ENCODE measurements around the gene NTMT2. TPM values are rescaled to one million over a fixed set of nuclear protein-coding genes. Genes with fewer than 3 reads are reported as not detected.

NTMT2 gene
- total and polyA plus RNA-seq, 9 of the 15 experiments (the other 6 are each of a cell fraction or from before 2014, with no cell fraction given) = not detected

GRCh38 chr1:170200621-170201397 is 55.0 kb downstream of the NTMT2 start:
- ATAC-seq = no peak
- POLR2A ChIA-PET = no interaction called here
- intact Hi-C loops (cut with micrococcal nuclease) = no loop called here
- Histone ChIP-seq H3K4me3 (no peak overlapping the region), H3K9ac (ENCODE audit: insufficient read depth in 1 of 2, low read depth in 2 of 2, low read length in 2 of 2) (no peak overlapping the region), H3K9me3 (replicated peaks; ENCODE audit: control insufficient read depth, insufficient read depth, low read depth, low read length) (no peaks in the 10 kb centered on the region; the same call in 1 of the 2 replicates), H3K4me2 (ENCODE audit: insufficient read depth, low read length) (no peak overlapping the region), H3K27ac (ENCODE audit: extremely low read depth, low read depth, low read length) (no peak overlapping the region), H3K79me2 (ENCODE audit: control insufficient read depth, insufficient read depth, low read length) (no peaks in the 10 kb centered on the region), H3K27me3 (ENCODE audit: control insufficient read depth in 2 of 2, insufficient read depth in 2 of 2, low read length in 2 of 2) (no peaks in the 10 kb centered on the region), H3K36me3 (ENCODE audit: control insufficient read depth, insufficient read depth, low read length) (no peaks in the 10 kb centered on the region), H3K9me1 (ENCODE audit: control insufficient read depth, insufficient read depth, low read length) (no peaks in the 10 kb centered on the region), H4K20me1 (replicated peaks; ENCODE audit: control insufficient read depth, insufficient read depth, low read length) (no peaks in the 10 kb centered on the region), H3K4me1 (replicated peaks in 1 of 2; ENCODE audit: control insufficient read depth in 2 of 2, insufficient read depth in 2 of 2, low read length in 2 of 2) (no peaks in the 10 kb centered on the region), H2AFZ (ENCODE audit: low read depth, low read length) (no peak overlapping the region)
- 0% methylated on average over 4 of the region's 4 CpGs for WGBS (ENCODE audit: insufficient coverage, low coverage, missing lambda C conversion rate)
- BruUV-seq (replicated peaks) = no TSS peak
- no peak for DNase-seq (ENCODE audit: extremely low read depth in 1 of 4, low spot score in 3 of 4)
- in situ Hi-C loops (cut with MboI) = no loop called here
- CTCF ChIA-PET (ENCODE audit: low intra/inter-chr PET ratio) = no interaction called here
- FAIRE-seq = no peak
- no peak for TF ChIP-seq RFX1 (IDR thresholded peaks at IDR 0.05)
- TF ChIP-seq MAFG (tag; conservative IDR thresholded peaks at IDR 0.05) = 0 out of 2 replicates have a peak, but pooled peaks have one; percentile 10

- Histone ChIP-seq H4K20me1 (replicated peaks; ENCODE audit: control insufficient read depth, insufficient read depth, low read length) (no peaks in the 10 kb centered on the region), H3K4me3 (no peak overlapping the region), H3K27ac (ENCODE audit: extremely low read depth, low read depth, low read length) (no peak overlapping the region), H3K4me1 (replicated peaks in 1 of 2; ENCODE audit: control insufficient read depth in 2 of 2, insufficient read depth in 2 of 2, low read length in 2 of 2) (no peaks in the 10 kb centered on the region), H2AFZ (ENCODE audit: low read depth, low read length) (no peak overlapping the region), H3K4me2 (ENCODE audit: insufficient read depth, low read length) (no peak overlapping the region), H3K27me3 (ENCODE audit: control insufficient read depth in 2 of 2, insufficient read depth in 2 of 2, low read length in 2 of 2) (no peaks in the 10 kb centered on the region), H3K9me3 (replicated peaks; ENCODE audit: control insufficient read depth, insufficient read depth, low read depth, low read length) (no peaks in the 10 kb centered on the region; the same call in 1 of the 2 replicates), H3K79me2 (ENCODE audit: control insufficient read depth, insufficient read depth, low read length) (no peaks in the 10 kb centered on the region), H3K9me1 (ENCODE audit: control insufficient read depth, insufficient read depth, low read length) (no peaks in the 10 kb centered on the region), H3K9ac (ENCODE audit: insufficient read depth in 1 of 2, low read depth in 2 of 2, low read length in 2 of 2) (no peak overlapping the region), H3K36me3 (ENCODE audit: control insufficient read depth, insufficient read depth, low read length) (no peaks in the 10 kb centered on the region)
- ATAC-seq (no peak), FAIRE-seq (no peak), DNase-seq (ENCODE audit: extremely low read depth in 1 of 4, low spot score in 3 of 4) (no peak)
- intact Hi-C loops (cut with micrococcal nuclease) = no loop called here
- in situ Hi-C loops (cut with MboI) = no loop called here
- POLR2A ChIA-PET = no interaction called here
- BruUV-seq (replicated peaks) = no TSS peak
- CTCF ChIA-PET (ENCODE audit: low intra/inter-chr PET ratio) = no interaction called here
- no peak for TF ChIP-seq SNRNP70 (optimal IDR thresholded peaks at IDR 0.05; ENCODE audit: low read depth, low read length)
- no peak for TF ChIP-seq ZNF197 (CRISPR knock-in tag; IDR thresholded peaks at IDR 0.05; ENCODE audit: low read depth)
- TF ChIP-seq E4F1 (CRISPR knock-in tag; IDR thresholded peaks at IDR 0.05; ENCODE audit: borderline replicate concordance) = no peak
- TF ChIP-seq FOXM1 (IDR thresholded peaks at IDR 0.05; ENCODE audit: low read depth) = no peak
- no peak for TF ChIP-seq FOXM1 (CRISPR knock-in tag; IDR thresholded peaks at IDR 0.05; ENCODE audit: low read depth)
- TF ChIP-seq ZNF41 (CRISPR knock-in tag; conservative IDR thresholded peaks at IDR 0.05) = no peak
- no peak for TF ChIP-seq NCOA4 (IDR thresholded peaks at IDR 0.05; ENCODE audit: partially characterized antibody)
- no peak for TF ChIP-seq FOXP4 (CRISPR knock-in tag; IDR thresholded peaks at IDR 0.05; ENCODE audit: borderline replicate concordance)
- TF ChIP-seq HDAC2 (IDR thresholded peaks at IDR 0.05) = no peak
- no peak for TF ChIP-seq KDM5B (IDR thresholded peaks at IDR 0.05; ENCODE audit: insufficient replicate concordance, low read depth, low read length)
These were observed 57.9 kb downstream of the NTMT2 start for GRCh38 chr1:170203693-170204092.
